NB4 (cell line): ENCODE results near the gene MAN2A1.

ENCODE experiments used
- DNase-seq: peaks from one replicate; pipeline ENCODE4 v3.0.0; 2010; ENCODE audit warnings: low read depth
- H3K4me3 ChIP-seq: one replicate; pipeline ENCODE4 v1.5.1; 2011; ENCODE audit warnings: mild to moderate bottlenecking, low read depth, low read length, moderate library complexity
- MYC ChIP-seq: IDR thresholded peaks from 2 replicates; pipeline ENCODE4 v1.6.1; 2011; ENCODE audit warnings: low read depth, low read length
- POLR2A ChIP-seq: IDR thresholded peaks from 2 replicates; pipeline ENCODE4 v1.6.1; 2011; ENCODE audit warnings: mild to moderate bottlenecking; ENCODE audit not compliant: insufficient read length; ENCODE audit errors: extremely low read depth
- TF ChIP-seq, protein P1 (sequence below): IDR thresholded peaks from one replicate; pipeline ENCODE4 v1.5.1; 2012; ENCODE audit warnings: low read depth, low read length
- TF ChIP-seq, protein P2 (sequence below): IDR thresholded peaks from 2 replicates; pipeline ENCODE4 v1.6.1; 2011; ENCODE audit warnings: low read depth, low read length

The MAN2A1 gene

DNA sequence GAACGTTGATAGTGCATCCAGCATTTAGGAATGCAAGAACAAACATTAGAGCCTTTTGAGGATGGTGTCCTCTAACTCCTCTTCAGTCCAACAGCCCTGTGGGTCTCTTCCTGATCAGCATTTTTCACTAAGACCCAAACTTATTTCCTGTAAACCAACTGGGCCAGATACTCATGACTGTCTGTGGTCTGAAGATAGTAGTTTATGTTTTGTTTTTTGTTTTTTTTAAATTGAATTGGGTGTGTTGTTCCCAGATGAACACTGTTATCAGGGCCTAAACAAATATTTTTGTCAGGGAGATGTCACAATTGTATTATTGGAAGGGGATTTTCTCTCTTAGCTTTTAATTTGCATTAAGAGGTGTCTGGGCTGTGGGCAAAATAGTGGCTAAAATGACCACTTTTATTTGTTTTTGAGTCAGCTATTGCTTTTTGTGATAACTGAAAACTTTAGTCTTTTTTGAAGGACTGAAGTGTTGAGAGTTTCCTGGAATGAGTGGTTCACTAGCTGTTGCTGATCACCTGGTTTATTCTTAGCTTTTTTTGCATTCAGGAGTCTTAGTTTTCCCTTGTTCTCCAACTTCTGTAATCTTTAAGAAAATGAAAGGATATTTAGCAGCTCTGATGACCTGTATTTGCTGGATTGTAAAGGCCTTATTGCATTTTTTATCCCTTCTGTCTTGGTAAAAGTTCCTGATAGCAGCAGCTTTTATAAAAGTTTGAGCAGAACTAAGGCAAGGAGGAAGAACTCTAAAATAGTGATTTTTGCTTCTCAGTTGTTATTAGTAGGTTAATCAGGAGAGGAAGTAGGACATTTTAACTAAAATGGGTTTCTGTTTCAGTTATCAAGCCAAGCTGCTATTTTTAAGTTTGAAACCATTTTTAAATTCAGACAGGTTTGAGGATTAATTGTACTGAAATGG is 5.5 kb downstream of the MAN2A1 start:
- H3K4me3 ChIP-seq = no peak overlapping the region
- DNase-seq = no peak
- TF ChIP-seq MYC (no peak), POLR2A (no peak)
- TF ChIP-seq, protein P1, sequence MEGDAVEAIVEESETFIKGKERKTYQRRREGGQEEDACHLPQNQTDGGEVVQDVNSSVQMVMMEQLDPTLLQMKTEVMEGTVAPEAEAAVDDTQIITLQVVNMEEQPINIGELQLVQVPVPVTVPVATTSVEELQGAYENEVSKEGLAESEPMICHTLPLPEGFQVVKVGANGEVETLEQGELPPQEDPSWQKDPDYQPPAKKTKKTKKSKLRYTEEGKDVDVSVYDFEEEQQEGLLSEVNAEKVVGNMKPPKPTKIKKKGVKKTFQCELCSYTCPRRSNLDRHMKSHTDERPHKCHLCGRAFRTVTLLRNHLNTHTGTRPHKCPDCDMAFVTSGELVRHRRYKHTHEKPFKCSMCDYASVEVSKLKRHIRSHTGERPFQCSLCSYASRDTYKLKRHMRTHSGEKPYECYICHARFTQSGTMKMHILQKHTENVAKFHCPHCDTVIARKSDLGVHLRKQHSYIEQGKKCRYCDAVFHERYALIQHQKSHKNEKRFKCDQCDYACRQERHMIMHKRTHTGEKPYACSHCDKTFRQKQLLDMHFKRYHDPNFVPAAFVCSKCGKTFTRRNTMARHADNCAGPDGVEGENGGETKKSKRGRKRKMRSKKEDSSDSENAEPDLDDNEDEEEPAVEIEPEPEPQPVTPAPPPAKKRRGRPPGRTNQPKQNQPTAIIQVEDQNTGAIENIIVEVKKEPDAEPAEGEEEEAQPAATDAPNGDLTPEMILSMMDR = no peak
- TF ChIP-seq, protein P2, sequence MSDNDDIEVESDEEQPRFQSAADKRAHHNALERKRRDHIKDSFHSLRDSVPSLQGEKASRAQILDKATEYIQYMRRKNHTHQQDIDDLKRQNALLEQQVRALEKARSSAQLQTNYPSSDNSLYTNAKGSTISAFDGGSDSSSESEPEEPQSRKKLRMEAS = no peak

DNA sequence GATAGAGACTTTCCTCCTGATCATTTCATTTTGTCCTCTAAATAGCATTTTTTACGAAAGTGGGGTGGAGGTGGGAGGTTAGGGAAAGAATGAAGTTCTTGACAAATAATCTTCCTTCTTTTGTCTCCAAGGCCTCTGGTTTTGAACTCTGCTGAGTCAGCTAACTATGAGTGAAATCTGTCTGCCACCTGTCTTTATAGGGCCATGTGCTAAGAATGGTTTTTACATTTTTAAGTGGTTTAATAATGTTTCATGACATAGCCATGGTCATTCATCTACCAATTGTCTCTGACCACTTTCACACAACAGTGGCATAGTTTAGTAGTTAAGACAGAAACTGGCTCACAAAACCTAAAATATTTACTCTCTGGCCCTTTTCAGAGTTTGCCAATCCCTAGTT is 7.6 kb downstream of the MAN2A1 start:
- no peak for TF ChIP-seq POLR2A
- TF ChIP-seq, protein P1 = no peak
- TF ChIP-seq, protein P2 = no peak
- TF ChIP-seq MYC = no peak
- no peak for DNase-seq
- no peak overlapping the region for H3K4me3 ChIP-seq

DNA sequence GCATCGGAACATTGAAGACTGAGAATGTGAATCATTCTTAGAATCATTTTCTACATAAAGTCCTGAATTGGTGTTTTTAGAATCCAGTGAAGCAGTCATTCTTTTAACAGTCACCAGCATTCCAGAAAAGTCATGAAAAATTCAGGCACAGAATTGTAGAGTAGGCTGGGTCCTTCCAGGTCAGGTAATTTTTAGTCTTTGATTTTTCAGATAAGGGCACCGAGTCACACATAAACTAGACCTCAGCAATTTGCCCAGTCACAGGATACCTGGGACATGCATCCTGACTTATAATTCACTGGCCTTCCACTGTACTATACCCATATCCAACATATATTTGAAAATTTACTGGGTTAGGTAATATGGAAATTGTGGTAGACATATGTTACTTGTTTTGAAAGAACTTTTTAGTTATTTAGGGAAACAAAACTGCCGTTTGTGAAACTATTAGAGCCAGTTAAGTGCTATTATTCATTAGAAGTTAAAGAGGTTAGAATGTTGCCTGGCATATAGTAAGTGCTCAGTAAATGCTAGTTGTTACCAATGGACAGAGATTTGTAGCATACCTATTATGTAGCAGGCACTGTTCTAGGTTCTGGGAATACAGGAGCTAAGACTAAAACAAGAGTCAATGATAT is 10.9 kb downstream of the MAN2A1 start:
- TF ChIP-seq, protein P1 = no peak
- no peak for TF ChIP-seq POLR2A
- no peak for DNase-seq
- no peak overlapping the region for H3K4me3 ChIP-seq

DNA sequence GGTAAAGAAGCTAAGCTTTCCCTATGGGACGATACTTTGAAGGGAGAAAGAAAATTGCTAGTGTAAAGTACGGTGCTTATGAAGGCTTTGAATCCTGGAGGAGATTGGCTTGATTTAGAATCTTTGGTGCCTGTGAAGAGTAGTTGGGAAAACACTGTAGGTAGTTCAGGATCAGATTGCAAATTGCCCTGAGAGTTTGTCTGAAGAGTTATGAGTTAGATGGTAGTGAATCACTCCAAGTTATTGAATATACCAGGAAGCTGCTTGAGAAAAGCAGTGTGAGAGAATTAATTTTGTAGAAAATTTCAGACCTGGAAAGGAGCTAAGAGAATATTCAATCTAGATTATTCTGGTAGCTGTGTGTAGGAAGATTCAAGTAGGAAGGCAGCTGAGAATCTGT is 11.5 kb downstream of the MAN2A1 start:
- TF ChIP-seq, protein P1 = no peak
- TF ChIP-seq MYC = no peak
- no peak for TF ChIP-seq POLR2A
- TF ChIP-seq, protein P2 = no peak
- no peak for DNase-seq
- H3K4me3 ChIP-seq = no peak overlapping the region

DNA sequence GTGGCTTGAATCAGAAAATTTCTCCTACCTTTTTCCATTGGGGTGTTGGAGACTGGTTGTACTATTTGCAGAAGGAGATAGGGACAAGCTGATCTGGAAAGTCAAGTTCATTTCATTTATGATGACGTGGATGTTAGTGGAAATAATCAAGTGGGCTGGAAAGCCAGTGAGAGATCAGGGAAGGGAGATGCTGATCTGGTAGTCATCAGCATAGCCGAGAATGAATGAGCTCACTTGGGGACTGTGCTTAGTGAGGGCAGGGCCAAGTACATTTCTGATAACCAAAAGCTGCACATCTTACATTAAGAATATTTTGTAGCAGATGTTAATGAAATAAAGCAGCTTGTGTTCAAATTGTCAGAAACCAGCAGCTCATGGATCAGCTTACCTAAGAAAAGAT is 12.1 kb downstream of the MAN2A1 start:
- no peak for DNase-seq
- TF ChIP-seq POLR2A (no peak), MYC (no peak)
- TF ChIP-seq, protein P2 = no peak
- TF ChIP-seq, protein P1 = no peak
- H3K4me3 ChIP-seq = no peak overlapping the region
